ENCODE measurements around the gene TMEM184A. TPM values are rescaled to one million over a fixed set of nuclear protein-coding genes. Genes with fewer than 3 reads are reported as not detected.

Gene TMEM184A
- total and polyA plus RNA-seq, 2 of the 4 experiments (the other 2 are of a cell fraction): 0.36 to 1.9 TPM

- BruUV-seq (replicated peaks): no TSS peak
- ChIA-PET POLR2A (ENCODE audit: unreplicated experiment) (no interaction called here), CTCF (no interaction called here)
- Histone ChIP-seq H3K23ac (ENCODE audit: low read depth, low read length) (no peak overlapping the region), H2AK9ac (replicated peaks; ENCODE audit: low read depth, low read length, poor library complexity) (no peak overlapping the region), H3K14ac (replicated peaks; ENCODE audit: low read depth, low read length) (no peak overlapping the region), H3K56ac (ENCODE audit: extremely low read depth, insufficient read depth, low read length) (no peak overlapping the region), H3K4me3 (ENCODE audit: insufficient read depth, low read depth, low read length) (no peak overlapping the region), H2AFZ (replicated peaks; ENCODE audit: low read length, poor library complexity) (no peak overlapping the region), H3K27me3 (ENCODE audit: control insufficient read depth, insufficient read depth, low read length) (no peaks in the 10 kb centered on the region; the same call in 1 of the 2 replicates), H2BK5ac (ENCODE audit: low read depth, low read length, poor library complexity, severe bottlenecking) (no peak overlapping the region), H2AK5ac (ENCODE audit: low read depth, low read length) (no peak overlapping the region), H3K4ac (ENCODE audit: low read depth, low read length) (no peak overlapping the region), H3K79me1 (ENCODE audit: low read depth in 1 of 2, low read length in 2 of 2) (peaks cover 0 to 3% of the 10 kb centered on the region in 2 experiments; a peak in 1 of 4 replicates), H4K5ac (ENCODE audit: low read depth, low read length) (no peak overlapping the region), H4K20me1 (ENCODE audit: insufficient read depth, low read length) (no peaks in the 10 kb centered on the region), H3K36me3 (ENCODE audit: control insufficient read depth, insufficient read depth, low read length) (no peaks in the 10 kb centered on the region), H3K4me1 (ENCODE audit: control insufficient read depth, insufficient read depth, low read length) (peaks cover 7% of the 10 kb centered on the region), H2BK20ac (ENCODE audit: low read depth, low read length) (no peak overlapping the region), H3K18ac (ENCODE audit: low read depth, low read length) (no peak overlapping the region), H3K9me1 (ENCODE audit: insufficient read depth, low read length) (no peaks in the 10 kb centered on the region), H3K27ac (ENCODE audit: insufficient read depth, low read length) (no peak overlapping the region), H4K91ac (ENCODE audit: insufficient read depth, low read depth, low read length) (no peak overlapping the region), H3K9me3 (ENCODE audit: control insufficient read depth, insufficient read depth, low read length) (no peaks in the 10 kb centered on the region), H4K8ac (ENCODE audit: low read depth in 2 of 2, low read length in 2 of 2) (no peak overlapping the region), H2BK15ac (ENCODE audit: low read depth, low read length) (no peak overlapping the region), H3K9ac (ENCODE audit: low read depth, low read length) (no peak overlapping the region), H2BK120ac (ENCODE audit: low read depth, low read length) (no peak overlapping the region), H3K4me2 (ENCODE audit: low read depth, low read length) (no peak overlapping the region)
- DNase-seq (no peak), ATAC-seq (ENCODE audit: low read depth) (no peak)
- in situ Hi-C loops (cut with MboI; ENCODE audit: low sequenced_read_pairs) (no loop called here), dilution Hi-C loops (cut with HindIII; ENCODE audit: low sequenced_read_pairs, unreplicated experiment) (no loop called here), intact Hi-C loops (cut with micrococcal nuclease) (no loop called here)
- WGBS, 2 experiments (ENCODE audit: extremely low coverage in 2 of 2, insufficient read length in 1 of 2): 90% methylated on average over 5 of the region's 6 CpGs; no CpG with 5 or more reads in 1 of the 2 experiments
- no peak for TF ChIP-seq CEBPB (IDR thresholded peaks at IDR 0.05; ENCODE audit: low read depth, low read length)
- TF ChIP-seq RCOR1 (IDR thresholded peaks at IDR 0.05; ENCODE audit: insufficient replicate concordance, low read length): no peak
- no peak for TF ChIP-seq MXI1 (IDR thresholded peaks at IDR 0.05; ENCODE audit: borderline replicate concordance, low read depth, low read length)
- TF ChIP-seq MAZ (IDR thresholded peaks at IDR 0.05; ENCODE audit: borderline replicate concordance, low read depth, low read length): no peak
- TF ChIP-seq BHLHE40 (IDR thresholded peaks at IDR 0.05; ENCODE audit: low read depth, low read length): no peak
- TF ChIP-seq ELK1 (IDR thresholded peaks at IDR 0.05; ENCODE audit: borderline replicate concordance, low read depth, low read length): no peak
- TF ChIP-seq POLR2A (IDR thresholded peaks at IDR 0.05; ENCODE audit: low read depth, low read length): no peak
- TF ChIP-seq NFE2L2 (IDR thresholded peaks at IDR 0.05; ENCODE audit: low read depth, low read length): no peak
These were observed 30.6 kb downstream of the TMEM184A start for GRCh38 chr7:1525409-1525808.
